CD4-positive, CD25-positive, alpha-beta regulatory T cell (primary cell): ENCODE measurements around the gene MEGF6. TPM values are rescaled to one million over a fixed set of nuclear protein-coding genes. Genes with fewer than 3 reads are reported as not detected.

Experiments used
- ATAC-seq, 2 donors: fragments of 150-1000 bp; cut with Tn5 transposase; one replicate each; pipeline ENCODE4 v1.10.0; 2021; ENCODE audit warnings: low read depth in 2 of 2, moderate number of reproducible peaks in 2 of 2, moderate library complexity in 1 of 2
- DNase-seq, 3 donors: peaks; one replicate each; pipeline versions ENCODE4 v3.0.0 to v3.0.0-alpha.2; 2012 to 2022; ENCODE audit warnings: mixed read lengths in 1 of 3
- H3K27ac ChIP-seq: one replicate; pipeline ENCODE4 v1.7.0; 2013; ENCODE audit warnings: mild to moderate bottlenecking, low read length; ENCODE audit not compliant: insufficient read depth, poor library complexity, severe bottlenecking
- H3K27me3 ChIP-seq: one replicate; pipeline ENCODE4 v1.7.0; 2013; ENCODE audit warnings: low read length; ENCODE audit not compliant: control insufficient read depth, insufficient read depth
- H3K36me3 ChIP-seq: one replicate; pipeline ENCODE4 v1.7.0; 2013; ENCODE audit warnings: mild to moderate bottlenecking, low read length, moderate library complexity; ENCODE audit not compliant: control insufficient read depth, insufficient read depth
- H3K4me1 ChIP-seq: 2 replicates; pipeline ENCODE4 v1.7.0; 2013; ENCODE audit warnings: mild to moderate bottlenecking, low read length; ENCODE audit not compliant: insufficient read depth, control insufficient read depth, poor library complexity, severe bottlenecking
- H3K4me3 ChIP-seq: one replicate; pipeline ENCODE4 v1.7.0; 2013; ENCODE audit warnings: low read depth, mild to moderate bottlenecking, low read length, moderate library complexity
- H3K9me3 ChIP-seq, 2 experiments: 1 replicate in 1 of 2; 2 replicates in 1 of 2; pipeline ENCODE4 v1.7.0; 2013; ENCODE audit warnings: low read length in 2 of 2, mild to moderate bottlenecking in 1 of 2, moderate library complexity in 1 of 2; ENCODE audit not compliant: control insufficient read depth in 2 of 2
- H3K27ac Mint-ChIP-seq, 3 donors: one replicate each; pipeline ENCODE4 v1.8.0; 2020 to 2022; ENCODE audit warnings: mild to moderate bottlenecking in 3 of 3, mixed read lengths in 3 of 3, moderate library complexity in 2 of 3
- H3K27me3 Mint-ChIP-seq: one replicate; pipeline ENCODE4 v1.8.0; 2022; ENCODE audit warnings: mild to moderate bottlenecking, mixed read lengths
- H3K36me3 Mint-ChIP-seq: one replicate; pipeline ENCODE4 v1.8.0; 2020; ENCODE audit warnings: mixed read lengths
- H3K4me1 Mint-ChIP-seq, 4 donors: one replicate each; pipeline ENCODE4 v1.8.0; 2020 to 2022; ENCODE audit warnings: mixed read lengths in 4 of 4, mild to moderate bottlenecking in 1 of 4
- H3K4me3 Mint-ChIP-seq, 4 donors: one replicate each; pipeline ENCODE4 v1.8.0; 2020 to 2022; ENCODE audit warnings: mild to moderate bottlenecking in 4 of 4, mixed read lengths in 4 of 4, moderate library complexity in 3 of 4
- H3K9me3 Mint-ChIP-seq, 7 donors: one replicate each; pipeline ENCODE4 v1.8.0; 2020 to 2022; ENCODE audit warnings: mixed read lengths in 7 of 7, mild to moderate bottlenecking in 3 of 7, moderate library complexity in 2 of 7
- polyA plus RNA-seq, 4 donors: library from polyadenylated mRNA; unstranded; fragments of 300-500 nt; fragmentation: Illumina TruSeq; gene quantifications; one replicate each; pipeline ENCODE4 v1.2.3, GENCODE V29; 2021
- total RNA-seq: library from RNA; stranded (reverse); gene quantifications from one replicate; pipeline ENCODE4 v1.2.3, GENCODE V29; 2022

Gene MEGF6
- total and polyA plus RNA-seq, 5 donors from 2014 or later = 4.7 to 123 (median 6.8) TPM

GRCh38 chr1:3629561-3630160, 18.4 kb upstream of the MEGF6 start:
- Mint-ChIP-seq H3K4me1 (peaks cover 6 to 12% (median 8%) of the 10 kb centered on the region in 4 donors), H3K27ac (no peak overlapping the region), H3K9me3 (no peaks in the 10 kb centered on the region), H3K4me3 (peak overlapping the region in 1 of 4 donors; percentile 47), H3K36me3 (peaks cover 16% of the 10 kb centered on the region), H3K27me3 (no peaks in the 10 kb centered on the region)
- H3K27me3 ChIP-seq = no peaks in the 10 kb centered on the region
- ATAC-seq (no peak), DNase-seq (no peak)
- peaks cover 9% of the 10 kb centered on the region for H3K4me1 ChIP-seq
- H3K4me3 ChIP-seq = no peak overlapping the region
- H3K27ac ChIP-seq = no peak overlapping the region
- no peaks in the 10 kb centered on the region for H3K9me3 ChIP-seq
- peaks cover 44% of the 10 kb centered on the region for H3K36me3 ChIP-seq

- H3K4me3 ChIP-seq = no peak overlapping the region
- Mint-ChIP-seq H3K36me3 (peaks cover 16% of the 10 kb centered on the region), H3K27ac (peak overlapping the region in 1 of 3 donors; percentile 60), H3K9me3 (no peaks in the 10 kb centered on the region), H3K4me1 (peaks cover 6 to 24% (median 16%) of the 10 kb centered on the region in 4 donors), H3K27me3 (no peaks in the 10 kb centered on the region), H3K4me3 (peak overlapping the region in 1 of 4 donors; percentile 71)
- H3K36me3 ChIP-seq = peaks cover 37% of the 10 kb centered on the region
- H3K27ac ChIP-seq = no peak overlapping the region
- ATAC-seq (no peak), DNase-seq (no peak)
- peaks cover 17% of the 10 kb centered on the region for H3K4me1 ChIP-seq
- no peaks in the 10 kb centered on the region for H3K27me3 ChIP-seq
- H3K9me3 ChIP-seq = no peaks in the 10 kb centered on the region
Measured at GRCh38 chr1:3628445-3628844, 17.1 kb upstream of the MEGF6 start.

GRCh38 chr1:3627515-3628253, 16.4 kb upstream of the MEGF6 start:
- H3K36me3 Mint-ChIP-seq = peaks cover 16% of the 10 kb centered on the region
- H3K36me3 ChIP-seq = peaks cover 37% of the 10 kb centered on the region
- no peak for ATAC-seq
- H3K27me3 Mint-ChIP-seq = no peaks in the 10 kb centered on the region
- peaks cover 6 to 31% (median 22%) of the 10 kb centered on the region in 4 donors for H3K4me1 Mint-ChIP-seq
- no peaks in the 10 kb centered on the region for H3K9me3 Mint-ChIP-seq
- no peaks in the 10 kb centered on the region for H3K9me3 ChIP-seq
- H3K27me3 ChIP-seq = no peaks in the 10 kb centered on the region
- DNase-seq = no peak
- H3K4me3 ChIP-seq = no peak overlapping the region
- peaks cover 25% of the 10 kb centered on the region for H3K4me1 ChIP-seq
- no peak overlapping the region for H3K27ac Mint-ChIP-seq
- H3K4me3 Mint-ChIP-seq = peak overlapping the region in 3 of 4 donors; percentile 35 to 71 (median 39)
- H3K27ac ChIP-seq = no peak overlapping the region

- Mint-ChIP-seq H3K27ac (peak overlapping the region; percentile 53 to 84 (median 55)), H3K9me3 (no peaks in the 10 kb centered on the region), H3K36me3 (peaks cover 16% of the 10 kb centered on the region), H3K4me3 (peak overlapping the region; percentile 82 to 97 (median 92)), H3K27me3 (no peaks in the 10 kb centered on the region), H3K4me1 (peaks cover 11 to 40% (median 27%) of the 10 kb centered on the region in 4 donors)
- no peaks in the 10 kb centered on the region for H3K9me3 ChIP-seq
- DNase-seq (no peak), ATAC-seq (no peak)
- peaks cover 27% of the 10 kb centered on the region for H3K4me1 ChIP-seq
- H3K4me3 ChIP-seq = peak overlapping the region; percentile 62
- peaks cover 34% of the 10 kb centered on the region for H3K36me3 ChIP-seq
- H3K27ac ChIP-seq = no peak overlapping the region
- H3K27me3 ChIP-seq = no peaks in the 10 kb centered on the region
Measured at GRCh38 chr1:3626025-3626424, 14.7 kb upstream of the MEGF6 start.

GRCh38 chr1:3625151-3625907, 14.0 kb upstream of the MEGF6 start:
- peak in 1 of 3 donors; percentile 43 for DNase-seq
- peak; percentile 5 to 16 for ATAC-seq
- Mint-ChIP-seq H3K4me1 (peaks cover 11 to 47% (median 29%) of the 10 kb centered on the region in 4 donors), H3K27ac (peak overlapping the region; percentile 84 to 99 (median 93)), H3K4me3 (peak overlapping the region; percentile 97 to 100 (median 98)), H3K27me3 (no peaks in the 10 kb centered on the region), H3K9me3 (no peaks in the 10 kb centered on the region), H3K36me3 (peaks cover 14% of the 10 kb centered on the region)
- peaks cover 27% of the 10 kb centered on the region for H3K4me1 ChIP-seq
- H3K36me3 ChIP-seq = peaks cover 31% of the 10 kb centered on the region
- H3K4me3 ChIP-seq = peak overlapping the region; percentile 62
- H3K27me3 ChIP-seq = no peaks in the 10 kb centered on the region
- H3K9me3 ChIP-seq = no peaks in the 10 kb centered on the region
- peak overlapping the region; percentile 68 for H3K27ac ChIP-seq

- Mint-ChIP-seq H3K4me1 (peaks cover 11 to 48% (median 29%) of the 10 kb centered on the region in 4 donors), H3K27ac (peak within 1 kb of the TSS; percentile 93 to 99 (median 99)), H3K36me3 (peaks cover 7% of the 10 kb centered on the region), H3K27me3 (no peaks in the 10 kb centered on the region), H3K4me3 (peak within 1 kb of the TSS; percentile 97 to 100 (median 98)), H3K9me3 (no peaks in the 10 kb centered on the region)
- Histone ChIP-seq H3K27me3 (no peaks in the 10 kb centered on the region), H3K9me3 (no peaks in the 10 kb centered on the region), H3K27ac (peak within 1 kb of the TSS; percentile 74), H3K4me3 (peak within 1 kb of the TSS; percentile 64), H3K4me1 (peaks cover 27% of the 10 kb centered on the region), H3K36me3 (peaks cover 23% of the 10 kb centered on the region)
- peak; percentile 97 to 99 (median 97) for DNase-seq
- ATAC-seq = peak; percentile 95 to 96
Measured at GRCh38 chr1:3624200-3625136, 13.2 kb upstream of the MEGF6 start, which contains the start of gene TPRG1L. Gene TPRG1L (plus strand): TSS chr1:3625015. CDS start chr1:3625073, 58 bp downstream.
